HepG2 (cell line): ENCODE results near the gene PDK1. TPM values are rescaled to one million over a fixed set of nuclear protein-coding genes. Genes with fewer than 3 reads are reported as not detected.

Experiments used
- ATAC-seq: fragments of 200-7000 bp; cut with Tn5 transposase; 3 replicates; pipeline ENCODE4 v1.9.1; 2020; ENCODE audit warnings: mild to moderate bottlenecking, moderate library complexity
- BruUV-seq: library from RNA; stranded (reverse); fragments of 400-500 nt; replicated peaks from 2 replicates; lab custom pipeline; 2021; lab: Mats Ljungman, UMichigan
- CTCF ChIA-PET: fragments of 300-600 bp; formaldehyde crosslinking; extraction: SDS; loops from one replicate; lab custom pipeline; 2021; ENCODE audit warnings: low total read pairs, inconsistent platforms, low intra/inter-chr PET ratio; lab: Yijun Ruan, JAX
- POLR2A ChIA-PET: fragments of 350-600 bp; sonication (Branson Sonifier 250); formaldehyde crosslinking; loops from one replicate; lab custom pipeline; 2020; ENCODE audit warnings: antibody characterized with exemption, inconsistent platforms; lab: Yijun Ruan, JAX
- DNase-seq: peaks from one replicate; pipeline ENCODE4 v3.0.0-alpha.2; 2015; ENCODE audit warnings: low spot score
- FAIRE-seq: peaks from 3 replicates; lab custom pipeline; 2011; peaks lifted over from hg19 to GRCh38; lab: Jason Lieb, UNC
- H2AFZ ChIP-seq: one replicate; pipeline ENCODE4 v1.6.1; 2011; ENCODE audit warnings: low read length, inconsistent platforms
- H3K27ac ChIP-seq: fragments of 300-600 bp; 3 replicates; pipeline ENCODE4 v1.8.0; 2011; ENCODE audit warnings: mixed run types, mild to moderate bottlenecking, mixed read lengths, low read length, inconsistent platforms; ENCODE audit not compliant: insufficient read depth; ENCODE audit errors: extremely low read length
- H3K27me3 ChIP-seq, 2 experiments: fragments of 200-600 bp in 1 of 2; 2 replicates in 1 of 2; 3 replicates in 1 of 2; pipeline versions ENCODE4 v1.6.0 to v1.8.0; 2011; ENCODE audit warnings: low read length in 2 of 2, mild to moderate bottlenecking in 2 of 2, moderate library complexity in 2 of 2, inconsistent platforms in 1 of 2; ENCODE audit not compliant: insufficient read depth in 2 of 2, control insufficient read depth in 1 of 2
- H3K36me3 ChIP-seq, 2 experiments: fragments of 200-600 bp in 1 of 2; replicated peaks in 1 of 2; 2 replicates in 1 of 2; 3 replicates in 1 of 2; pipeline versions ENCODE4 v1.5.1 to v1.8.0; 2011; ENCODE audit warnings: low read length in 2 of 2, inconsistent platforms in 1 of 2; ENCODE audit not compliant: insufficient read depth in 2 of 2, control insufficient read depth in 1 of 2
- H3K4me1 ChIP-seq: 2 replicates; pipeline ENCODE4 v1.5.1; 2012; ENCODE audit warnings: low read length, inconsistent platforms; ENCODE audit not compliant: insufficient read depth
- H3K4me2 ChIP-seq: 2 replicates; pipeline ENCODE4 v1.6.0; 2011; ENCODE audit warnings: low read depth, low read length, inconsistent platforms
- H3K4me3 ChIP-seq, 3 experiments: fragments of 200-600 bp in 1 of 3; sonication (generic), shearing (Covaris generic) in 1 of 3; replicated peaks in 1 of 3; 2 replicates each; pipeline ENCODE4 v1.5.1; 2011 to 2016; ENCODE audit warnings: low read length in 3 of 3, inconsistent platforms in 2 of 3, low read depth in 2 of 3, mild to moderate bottlenecking in 2 of 3, control low read depth in 1 of 3, mixed read lengths in 1 of 3; ENCODE audit not compliant: insufficient read depth in 1 of 3
- H3K79me2 ChIP-seq: one replicate; pipeline ENCODE4 v1.6.1; 2011; ENCODE audit warnings: low read length, inconsistent platforms; ENCODE audit not compliant: insufficient read depth
- H3K9ac ChIP-seq: 2 replicates; pipeline ENCODE4 v1.6.0; 2011; ENCODE audit warnings: mild to moderate bottlenecking, low read depth, low read length, inconsistent platforms; ENCODE audit not compliant: insufficient read depth
- H3K9me3 ChIP-seq: 2 replicates; pipeline ENCODE4 v1.5.1; 2012; ENCODE audit warnings: mild to moderate bottlenecking, low read length
- H4K20me1 ChIP-seq: 2 replicates; pipeline ENCODE4 v1.6.0; 2011; ENCODE audit warnings: inconsistent platforms, mild to moderate bottlenecking, low read length, moderate library complexity; ENCODE audit not compliant: insufficient read depth
- RARA ChIP-seq: IDR thresholded peaks from 2 replicates; pipeline ENCODE4 v1.6.1; 2016; ENCODE audit warnings: missing genetic modification reagents, missing compliant biosample characterization
- ZBTB20 ChIP-seq: sonication (generic); formaldehyde crosslinking; IDR thresholded peaks from 2 replicates; pipeline ENCODE4 v1.8.1; 2023; ENCODE audit warnings: missing genetic modification reagents, low read depth, mild to moderate bottlenecking, borderline replicate concordance
- ZNF382 ChIP-seq: sonication (generic); formaldehyde crosslinking; IDR thresholded peaks from 2 replicates; pipeline ENCODE4 v1.5.0; 2020; ENCODE audit warnings: missing genetic modification reagents, mild to moderate bottlenecking, borderline replicate concordance
- ZNF557 ChIP-seq: sonication (generic); formaldehyde crosslinking; IDR thresholded peaks from 2 replicates; pipeline ENCODE4 v1.4.0; 2020; ENCODE audit warnings: missing genetic modification reagents
- ZNF569 ChIP-seq: sonication (generic); formaldehyde crosslinking; IDR thresholded peaks from 2 replicates; pipeline ENCODE4 v1.5.0; 2020; ENCODE audit warnings: mild to moderate bottlenecking, missing genetic modification reagents, moderate library complexity, borderline replicate concordance
- ZNF577 ChIP-seq: sonication (generic); formaldehyde crosslinking; IDR thresholded peaks from 2 replicates; pipeline ENCODE4 v1.4.0; 2020; ENCODE audit warnings: mild to moderate bottlenecking, low read depth, missing genetic modification reagents, borderline replicate concordance
- ZNF816 ChIP-seq: sonication (generic); formaldehyde crosslinking; IDR thresholded peaks from 2 replicates; pipeline ENCODE4 v1.8.0; 2022; ENCODE audit warnings: missing genetic modification reagents, mild to moderate bottlenecking, borderline replicate concordance
- ZNF83 ChIP-seq: sonication (generic); formaldehyde crosslinking; IDR thresholded peaks from 2 replicates; pipeline ENCODE4 v1.4.0; 2020; ENCODE audit warnings: missing genetic modification reagents, mild to moderate bottlenecking, borderline replicate concordance
- ZNF879 ChIP-seq: sonication (generic); formaldehyde crosslinking; IDR thresholded peaks from 2 replicates; pipeline ENCODE4 v1.8.1; 2023; ENCODE audit warnings: missing genetic modification reagents
- ZSCAN12 ChIP-seq: sonication (generic); formaldehyde crosslinking; IDR thresholded peaks from 2 replicates; pipeline ENCODE4 v1.9.0; 2021; ENCODE audit warnings: mild to moderate bottlenecking, missing genetic modification reagents
- ZSCAN31 ChIP-seq: sonication (generic); formaldehyde crosslinking; IDR thresholded peaks from 2 replicates; pipeline ENCODE4 v1.5.0; 2020; ENCODE audit warnings: low read depth, mild to moderate bottlenecking, missing genetic modification reagents
- WGBS: methylation state at CpG from one replicate; pipeline ENCODE4 v1.1.6; 2017; ENCODE audit warnings: low lambda C conversion rate; 5-methylcytosine and 5-hydroxymethylcytosine counted together
- in situ Hi-C: cut with HindIII; loops from 2 replicates; pipeline ENCODE4 v1.10.0; 2017; ENCODE audit warnings: low pct_unique_long_range_greater_than_20kb; ENCODE audit not compliant: extremely low pct_ligation_motif_present
- intact Hi-C: fragments of 100-400 bp; cut with micrococcal nuclease; formaldehyde crosslinking; loops from one replicate; pipeline ENCODE4 v1.10.0; 2022; ENCODE audit not compliant: unreplicated experiment
- polyA plus RNA-seq, 8 experiments: library from polyadenylated mRNA; depleted of rRNA in 3 of 8; stranded (reverse) in 7 of 8; unstranded in 1 of 8; fragments of >200 nt; fragmentation: Illumina TruSeq in 4 of 8; extraction: Trizol in 4 of 8; gene quantifications; 2 replicates each; pipeline versions ENCODE4 v1.2.1 to v1.2.3, GENCODE V29; 2011 to 2016; ENCODE audit warnings: low read depth in 4 of 8, missing spikeins in 1 of 8, mixed read lengths in 1 of 8; ENCODE audit not compliant: insufficient read depth in 1 of 8
- total RNA-seq, 5 experiments: library from RNA; depleted of rRNA; stranded (reverse); fragments of >200 nt; fragmentation: Illumina TruSeq; extraction: Trizol; gene quantifications; 2 replicates each; pipeline ENCODE4 v1.2.3, GENCODE V29; 2016; ENCODE audit warnings: low read depth in 1 of 5
- TF ChIP-seq, protein P1 (sequence below): sonication (generic); formaldehyde crosslinking; IDR thresholded peaks from 2 replicates; pipeline ENCODE4 v1.5.1; 2020; ENCODE audit warnings: mild to moderate bottlenecking, missing genetic modification reagents, borderline replicate concordance

The PDK1 gene
- total and polyA plus RNA-seq, 2 of the 13 experiments (the other 11 are each of a cell fraction or from before 2014, with no cell fraction given), result 11.9 to 96.9 TPM

DNA sequence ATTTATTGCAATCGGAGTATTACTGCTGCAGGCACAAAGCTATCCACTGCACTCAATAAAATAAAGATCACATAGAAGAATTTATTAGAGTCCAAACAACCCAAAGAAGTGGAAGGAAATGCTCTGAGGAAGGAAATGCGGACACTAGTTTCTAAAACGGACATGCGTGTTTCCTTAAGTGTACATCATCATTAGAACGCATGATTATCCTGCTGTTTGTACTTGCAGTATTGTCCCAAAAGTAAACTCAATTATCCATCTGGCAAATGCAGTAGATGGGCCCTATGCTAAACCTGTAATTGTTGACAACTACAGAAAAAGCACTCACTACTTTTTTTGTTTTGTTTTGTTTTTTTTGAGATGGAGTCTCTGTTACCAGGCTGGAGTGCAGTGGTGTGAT is 53.6 kb downstream of the PDK1 start:
- no peak overlapping the region for H2AFZ ChIP-seq
- TF ChIP-seq ZNF382 (CRISPR knock-in tag) (no peak), RARA (CRISPR knock-in tag) (no peak)
- POLR2A ChIA-PET, result no interaction called here

DNA sequence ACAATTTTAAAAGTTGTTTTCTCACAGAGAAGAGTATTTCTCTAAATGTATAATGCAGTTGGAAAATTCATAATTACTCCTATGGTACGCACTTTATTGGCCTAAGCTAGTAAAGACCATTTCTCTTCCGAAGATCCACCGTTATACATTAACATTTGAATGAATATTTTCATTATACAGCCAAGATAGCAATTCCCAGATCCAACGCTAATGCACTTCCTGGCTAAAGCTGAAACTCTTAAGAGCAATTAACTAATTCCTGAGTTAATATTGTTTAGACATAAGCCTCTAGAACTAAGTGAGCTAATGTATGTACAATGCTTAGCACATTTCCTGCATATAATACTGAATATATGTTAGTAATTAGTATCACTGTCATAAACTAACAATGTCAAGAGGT is 56.2 kb downstream of the PDK1 start:
- Histone ChIP-seq H2AFZ (no peak overlapping the region), H4K20me1 (peaks cover 7% of the 10 kb centered on the region; the same call in 1 of the 2 replicates), H3K4me3 (no peak overlapping the region), H3K36me3 (peaks cover 10 to 29% of the 10 kb centered on the region in 2 experiments), H3K27me3 (no peaks in the 10 kb centered on the region), H3K4me1 (no peaks in the 10 kb centered on the region), H3K27ac (no peak overlapping the region), H3K9me3 (no peaks in the 10 kb centered on the region), H3K4me2 (no peak overlapping the region), H3K79me2 (no peaks in the 10 kb centered on the region)
- ATAC-seq (no peak), FAIRE-seq (no peak), DNase-seq (no peak)
- in situ Hi-C loops (no loop called here), intact Hi-C loops (no loop called here)
- CTCF ChIA-PET, result no interaction called here
- WGBS, result over 99% methylated on average over 4 of the region's 4 CpGs
- BruUV-seq, result no TSS peak
- POLR2A ChIA-PET, result no interaction called here
- TF ChIP-seq ZBTB20 (CRISPR knock-in tag), result no peak
- TF ChIP-seq ZNF816 (CRISPR knock-in tag), result no peak
- no peak for TF ChIP-seq ZSCAN12 (CRISPR knock-in tag)
- TF ChIP-seq ZNF557 (CRISPR knock-in tag), result no peak
- no peak for TF ChIP-seq ZNF569 (CRISPR knock-in tag)
- TF ChIP-seq, protein P1, sequence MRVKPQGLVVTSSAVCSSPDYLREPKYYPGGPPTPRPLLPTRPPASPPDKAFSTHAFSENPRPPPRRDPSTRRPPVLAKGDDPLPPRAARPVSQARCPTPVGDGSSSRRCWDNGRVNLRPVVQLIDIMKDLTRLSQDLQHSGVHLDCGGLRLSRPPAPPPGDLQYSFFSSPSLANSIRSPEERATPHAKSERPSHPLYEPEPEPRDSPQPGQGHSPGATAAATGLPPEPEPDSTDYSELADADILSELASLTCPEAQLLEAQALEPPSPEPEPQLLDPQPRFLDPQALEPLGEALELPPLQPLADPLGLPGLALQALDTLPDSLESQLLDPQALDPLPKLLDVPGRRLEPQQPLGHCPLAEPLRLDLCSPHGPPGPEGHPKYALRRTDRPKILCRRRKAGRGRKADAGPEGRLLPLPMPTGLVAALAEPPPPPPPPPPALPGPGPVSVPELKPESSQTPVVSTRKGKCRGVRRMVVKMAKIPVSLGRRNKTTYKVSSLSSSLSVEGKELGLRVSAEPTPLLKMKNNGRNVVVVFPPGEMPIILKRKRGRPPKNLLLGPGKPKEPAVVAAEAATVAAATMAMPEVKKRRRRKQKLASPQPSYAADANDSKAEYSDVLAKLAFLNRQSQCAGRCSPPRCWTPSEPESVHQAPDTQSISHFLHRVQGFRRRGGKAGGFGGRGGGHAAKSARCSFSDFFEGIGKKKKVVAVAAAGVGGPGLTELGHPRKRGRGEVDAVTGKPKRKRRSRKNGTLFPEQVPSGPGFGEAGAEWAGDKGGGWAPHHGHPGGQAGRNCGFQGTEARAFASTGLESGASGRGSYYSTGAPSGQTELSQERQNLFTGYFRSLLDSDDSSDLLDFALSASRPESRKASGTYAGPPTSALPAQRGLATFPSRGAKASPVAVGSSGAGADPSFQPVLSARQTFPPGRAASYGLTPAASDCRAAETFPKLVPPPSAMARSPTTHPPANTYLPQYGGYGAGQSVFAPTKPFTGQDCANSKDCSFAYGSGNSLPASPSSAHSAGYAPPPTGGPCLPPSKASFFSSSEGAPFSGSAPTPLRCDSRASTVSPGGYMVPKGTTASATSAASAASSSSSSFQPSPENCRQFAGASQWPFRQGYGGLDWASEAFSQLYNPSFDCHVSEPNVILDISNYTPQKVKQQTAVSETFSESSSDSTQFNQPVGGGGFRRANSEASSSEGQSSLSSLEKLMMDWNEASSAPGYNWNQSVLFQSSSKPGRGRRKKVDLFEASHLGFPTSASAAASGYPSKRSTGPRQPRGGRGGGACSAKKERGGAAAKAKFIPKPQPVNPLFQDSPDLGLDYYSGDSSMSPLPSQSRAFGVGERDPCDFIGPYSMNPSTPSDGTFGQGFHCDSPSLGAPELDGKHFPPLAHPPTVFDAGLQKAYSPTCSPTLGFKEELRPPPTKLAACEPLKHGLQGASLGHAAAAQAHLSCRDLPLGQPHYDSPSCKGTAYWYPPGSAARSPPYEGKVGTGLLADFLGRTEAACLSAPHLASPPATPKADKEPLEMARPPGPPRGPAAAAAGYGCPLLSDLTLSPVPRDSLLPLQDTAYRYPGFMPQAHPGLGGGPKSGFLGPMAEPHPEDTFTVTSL, result no peak
- TF ChIP-seq ZSCAN31, result no peak
- TF ChIP-seq ZNF879 (CRISPR knock-in tag), result no peak
- no peak for TF ChIP-seq RARA (CRISPR knock-in tag)
- TF ChIP-seq ZNF83 (CRISPR knock-in tag), result no peak
- TF ChIP-seq ZNF577 (CRISPR knock-in tag), result no peak
- TF ChIP-seq, all 625 proteins: peak for 0
- no peak overlapping the region for H3K9ac ChIP-seq

More for the DNA sequence above, 53.6 kb downstream of the PDK1 start:
- Histone ChIP-seq H3K9ac (no peak overlapping the region), H4K20me1 (peaks cover 10% of the 10 kb centered on the region; the same call in 1 of the 2 replicates), H3K79me2 (no peaks in the 10 kb centered on the region), H3K27ac (no peak overlapping the region), H3K4me1 (no peaks in the 10 kb centered on the region), H3K36me3 (peaks cover 13 to 47% of the 10 kb centered on the region in 2 experiments), H3K27me3 (no peaks in the 10 kb centered on the region), H3K4me2 (no peak overlapping the region), H3K9me3 (no peaks in the 10 kb centered on the region), H3K4me3 (no peak overlapping the region)
- intact Hi-C loops (no loop called here), in situ Hi-C loops (no loop called here)
- no peak for FAIRE-seq
- DNase-seq, result no peak
- CTCF ChIA-PET, result no interaction called here
- 96% methylated on average over 5 of the region's 5 CpGs for WGBS
- ATAC-seq, result no peak
- no TSS peak for BruUV-seq
